ENCODE measurements around the gene TEX35. TPM values are rescaled to one million over a fixed set of nuclear protein-coding genes. Genes with fewer than 3 reads are reported as not detected.

Gene TEX35
- total RNA-seq, 1 experiment from 2014 or later = not detected

- no peaks in the 10 kb centered on the region for H3K9me3 ChIP-seq (ENCODE audit: insufficient read depth, low read depth)
- H3K9me2 ChIP-seq (ENCODE audit: insufficient read depth) = no peaks in the 10 kb centered on the region; the same call in 1 of the 2 replicates
- CTCF ChIA-PET = no interaction called here
- no peaks in the 10 kb centered on the region for H4K20me1 ChIP-seq (ENCODE audit: insufficient read depth)
- H3F3A ChIP-seq (ENCODE audit: insufficient read depth, low read depth) = no peaks in the 10 kb centered on the region
- no peak overlapping the region for H3K4me3 ChIP-seq
- H2AFZ ChIP-seq = no peak overlapping the region
- H3K4me1 ChIP-seq (replicated peaks; ENCODE audit: insufficient read depth) = no peaks in the 10 kb centered on the region
- H3K79me2 ChIP-seq (ENCODE audit: low read depth) = no peaks in the 10 kb centered on the region
- TF ChIP-seq CTCF (conservative IDR thresholded peaks at IDR 0.05) = no peak
- no peak for TF ChIP-seq EZH2 (IDR thresholded peaks at IDR 0.05; ENCODE audit: low read depth)
- intact Hi-C loops (cut with micrococcal nuclease; ENCODE audit: unreplicated experiment) = loop anchor here (10.0 kb wide), 1 partner anchor 559 kb away; no protein-coding TSS in a partner anchor
- DNase-seq = no peak
- H3K4me2 ChIP-seq = no peak overlapping the region
- no TSS peak for BruUV-seq (replicated peaks)
- H3K27ac ChIP-seq = no peak overlapping the region
- H3K36me3 ChIP-seq (ENCODE audit: low read depth) = no peaks in the 10 kb centered on the region
- no peaks in the 10 kb centered on the region for H3K27me3 ChIP-seq (ENCODE audit: insufficient read depth, low read depth)
- POLR2A ChIA-PET (ENCODE audit: unreplicated experiment) = no interaction called here
Observed at GRCh38 chr1:178504286-178504685, 8.6 kb upstream of the TEX35 start.

GRCh38 chr1:178506177-178506576, 6.7 kb upstream of the TEX35 start:
- H3K9me3 ChIP-seq (ENCODE audit: insufficient read depth, low read depth) = no peaks in the 10 kb centered on the region
- no peak overlapping the region for H3K27ac ChIP-seq
- no peak for TF ChIP-seq CTCF (conservative IDR thresholded peaks at IDR 0.05)
- no peak for TF ChIP-seq EZH2 (IDR thresholded peaks at IDR 0.05; ENCODE audit: low read depth)
- H3K4me3 ChIP-seq = no peak overlapping the region
- no peaks in the 10 kb centered on the region for H3K4me1 ChIP-seq (replicated peaks; ENCODE audit: insufficient read depth)
- H3K36me3 ChIP-seq (ENCODE audit: low read depth) = no peaks in the 10 kb centered on the region
- CTCF ChIA-PET = no interaction called here
- no peak overlapping the region for H3K4me2 ChIP-seq
- POLR2A ChIA-PET (ENCODE audit: unreplicated experiment) = no interaction called here
- H3K9me2 ChIP-seq (ENCODE audit: insufficient read depth) = no peaks in the 10 kb centered on the region; the same call in 1 of the 2 replicates
- no peak for DNase-seq
- no TSS peak for BruUV-seq (replicated peaks)
- no peaks in the 10 kb centered on the region for H4K20me1 ChIP-seq (ENCODE audit: insufficient read depth)
- no peaks in the 10 kb centered on the region for H3K27me3 ChIP-seq (ENCODE audit: insufficient read depth, low read depth)
- no peaks in the 10 kb centered on the region for H3K79me2 ChIP-seq (ENCODE audit: low read depth)
- intact Hi-C loops (cut with micrococcal nuclease; ENCODE audit: unreplicated experiment) = loop anchor here (10.0 kb wide), 1 partner anchor 561 kb away; no protein-coding TSS in a partner anchor
- no peaks in the 10 kb centered on the region for H3F3A ChIP-seq (ENCODE audit: insufficient read depth, low read depth)
- H2AFZ ChIP-seq = no peak overlapping the region

DNA sequence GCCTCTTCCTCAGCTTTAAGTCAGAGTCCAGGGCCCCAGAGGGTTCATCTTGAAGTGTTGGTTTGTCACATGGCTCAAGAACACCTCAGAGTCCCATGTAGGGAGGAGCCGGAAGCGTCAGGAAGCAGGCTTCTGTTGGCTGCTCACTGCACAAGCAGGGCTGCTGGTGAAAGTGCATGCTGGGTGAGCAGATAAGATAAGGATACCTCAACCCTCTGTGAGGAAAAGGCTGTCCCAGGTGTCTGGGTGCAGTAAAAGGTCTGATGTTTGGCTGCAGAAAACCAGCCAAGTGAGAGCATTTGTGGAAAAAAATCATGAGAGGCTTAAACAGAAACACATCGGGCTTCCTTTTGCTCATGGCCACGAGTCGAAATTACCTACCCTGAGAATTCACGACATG, 6.2 kb upstream of the TEX35 start:
- Histone ChIP-seq H3K36me3 (ENCODE audit: low read depth) (no peaks in the 10 kb centered on the region), H3K9me3 (ENCODE audit: insufficient read depth, low read depth) (no peaks in the 10 kb centered on the region), H3K9me2 (ENCODE audit: insufficient read depth) (no peaks in the 10 kb centered on the region; the same call in 1 of the 2 replicates), H3K4me3 (no peak overlapping the region), H4K20me1 (ENCODE audit: insufficient read depth) (no peaks in the 10 kb centered on the region), H3K79me2 (ENCODE audit: low read depth) (no peaks in the 10 kb centered on the region), H3F3A (ENCODE audit: insufficient read depth, low read depth) (no peaks in the 10 kb centered on the region), H2AFZ (no peak overlapping the region), H3K27me3 (ENCODE audit: insufficient read depth, low read depth) (no peaks in the 10 kb centered on the region), H3K4me1 (replicated peaks; ENCODE audit: insufficient read depth) (no peaks in the 10 kb centered on the region), H3K4me2 (no peak overlapping the region), H3K27ac (no peak overlapping the region)
- no TSS peak for BruUV-seq (replicated peaks)
- ChIA-PET CTCF (no interaction called here), POLR2A (ENCODE audit: unreplicated experiment) (no interaction called here)
- intact Hi-C loops (cut with micrococcal nuclease; ENCODE audit: unreplicated experiment) = loop anchor here (10.0 kb wide), 1 partner anchor 562 kb away; no protein-coding TSS in a partner anchor
- TF ChIP-seq EZH2 (IDR thresholded peaks at IDR 0.05; ENCODE audit: low read depth) (no peak), CTCF (conservative IDR thresholded peaks at IDR 0.05) (no peak)
- no peak for DNase-seq
